GM21515 (cell line): Measurements from ENCODE around the gene CAST.
"Not testable (repeated sequence)": the region's sequence is repeated elsewhere in the genome, so short reads cannot be mapped to it uniquely, and the experiment has no call there.

Experiments
- ATAC-seq: cut with Tn5 transposase; IDR thresholded peaks from one replicate; pipeline ENCODE4 v1.9.1; 2021; ENCODE audit not compliant: unreplicated experiment

Gene CAST

DNA sequence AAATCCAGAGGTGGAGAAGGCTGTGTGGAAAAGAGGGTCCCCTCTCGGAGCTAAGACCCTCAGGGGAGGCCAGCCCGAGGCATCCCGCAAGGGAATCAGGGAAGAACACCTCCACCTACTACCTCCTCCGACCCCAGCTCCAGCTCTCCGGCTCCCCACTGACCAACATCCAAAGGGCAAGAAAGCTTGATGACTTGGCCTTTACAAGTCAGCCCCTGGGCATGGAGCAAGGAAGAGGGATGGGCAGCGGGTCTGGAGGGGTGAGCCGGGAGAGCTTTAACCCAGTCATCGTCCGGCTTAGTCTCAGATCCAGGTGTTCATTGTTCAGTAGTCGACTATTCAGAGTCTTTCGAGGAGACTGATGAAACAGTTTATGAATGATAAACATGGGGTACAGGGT lies 113.5 kb downstream of the CAST start:
- ATAC-seq, result no peak

DNA sequence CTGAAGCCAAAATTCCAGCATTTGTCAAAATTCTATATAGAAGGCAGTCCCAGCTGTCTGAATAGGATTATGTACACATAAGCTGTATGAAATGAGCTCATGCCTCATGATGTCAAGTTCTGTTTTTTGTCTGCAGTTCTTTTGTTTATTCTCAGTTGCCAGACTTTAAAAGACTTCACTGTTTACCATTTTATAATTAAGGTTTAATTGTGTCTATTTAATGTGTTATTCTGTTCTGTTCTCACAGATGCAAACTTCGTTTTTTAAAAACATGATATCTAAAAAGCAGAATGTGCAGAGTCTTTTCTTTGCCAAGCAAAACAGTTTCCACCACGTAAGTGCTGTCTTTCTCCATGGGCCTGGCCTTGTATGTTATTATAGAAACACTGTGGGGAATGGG lies 114.4 kb downstream of the CAST start:
- no peak for ATAC-seq

DNA sequence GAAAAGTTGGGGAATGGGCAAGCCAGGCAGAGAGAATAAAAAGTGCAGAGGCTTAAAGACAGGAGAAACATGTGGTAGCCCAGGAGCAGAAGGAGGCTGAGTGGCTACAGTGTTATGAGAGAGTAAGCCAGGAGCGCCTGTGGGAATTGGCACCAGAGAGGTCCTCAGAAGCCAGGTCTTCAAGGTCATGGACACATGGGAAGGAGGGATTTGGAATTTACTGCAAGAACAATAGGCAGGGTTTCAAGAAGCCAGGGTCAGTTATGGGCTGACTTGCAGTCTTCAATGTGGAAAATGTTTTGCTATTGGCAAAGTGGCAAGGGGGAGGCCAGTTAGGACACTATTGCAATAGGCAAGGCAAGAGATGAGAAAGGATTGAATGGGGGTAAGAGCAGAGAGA lies 116.2 kb downstream of the CAST start:
- ATAC-seq, result no peak

DNA sequence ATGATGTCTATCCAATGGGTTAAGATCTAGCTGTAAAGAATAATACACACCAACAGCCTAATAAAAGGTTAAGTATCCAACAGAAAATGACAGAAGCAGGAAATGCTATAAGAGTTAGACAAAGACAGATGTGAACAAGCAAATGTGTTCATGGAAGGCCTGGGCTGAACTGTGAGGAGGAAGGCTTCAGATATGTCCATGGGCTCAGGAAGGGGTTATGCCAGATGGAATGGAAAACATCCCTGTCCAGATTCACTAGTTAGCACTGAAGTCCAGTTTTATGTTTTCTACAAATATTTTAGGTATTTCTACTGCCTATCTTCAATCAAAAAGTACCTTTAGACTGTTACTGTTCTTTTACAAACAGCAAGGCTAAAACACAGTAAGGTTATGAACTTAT lies 118.5 kb downstream of the CAST start:
- ATAC-seq, result no peak

DNA sequence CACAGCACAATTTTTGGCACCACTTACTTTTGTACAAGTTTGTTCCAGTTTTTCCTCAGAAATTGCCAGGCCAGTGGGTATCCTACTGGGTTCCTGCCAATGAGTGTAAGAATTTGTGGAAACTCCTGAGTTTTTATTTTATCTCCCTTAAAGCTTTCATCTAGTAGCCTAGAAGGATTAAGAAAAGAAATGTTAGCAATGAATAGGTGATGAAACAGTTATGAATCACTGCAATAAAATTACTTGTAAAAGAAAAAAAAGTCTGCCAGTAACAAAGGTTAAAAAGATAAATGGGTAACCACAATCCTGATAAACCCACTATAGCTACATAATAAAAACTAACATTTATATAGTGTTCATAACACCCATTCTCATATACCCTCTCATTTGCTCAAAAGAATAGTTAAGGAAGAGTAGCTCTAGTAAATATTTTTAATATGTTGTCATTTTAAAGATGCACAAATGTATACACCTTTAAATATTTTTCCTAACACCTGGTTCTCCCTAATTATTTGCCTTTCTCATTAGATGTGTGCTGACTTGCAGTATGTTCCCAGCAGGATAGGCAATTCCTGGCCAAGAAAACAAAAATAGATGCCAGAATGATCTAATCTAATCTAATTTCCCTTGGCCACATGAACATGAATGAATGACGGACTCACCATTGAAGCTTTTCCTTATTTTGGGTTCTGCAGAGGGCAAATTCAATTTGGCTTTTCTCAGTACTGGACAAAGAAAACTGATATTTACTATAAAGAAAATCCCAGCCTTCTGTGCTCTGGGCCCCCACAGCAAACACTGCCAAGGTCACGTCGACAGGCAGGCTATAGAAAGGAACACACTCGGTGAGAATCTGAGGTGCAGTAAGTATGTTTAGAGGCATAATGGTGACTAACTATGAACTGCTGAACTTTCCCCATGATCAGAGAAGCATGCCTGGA lies 119.1 kb downstream of the CAST start:
- no peak for ATAC-seq

DNA sequence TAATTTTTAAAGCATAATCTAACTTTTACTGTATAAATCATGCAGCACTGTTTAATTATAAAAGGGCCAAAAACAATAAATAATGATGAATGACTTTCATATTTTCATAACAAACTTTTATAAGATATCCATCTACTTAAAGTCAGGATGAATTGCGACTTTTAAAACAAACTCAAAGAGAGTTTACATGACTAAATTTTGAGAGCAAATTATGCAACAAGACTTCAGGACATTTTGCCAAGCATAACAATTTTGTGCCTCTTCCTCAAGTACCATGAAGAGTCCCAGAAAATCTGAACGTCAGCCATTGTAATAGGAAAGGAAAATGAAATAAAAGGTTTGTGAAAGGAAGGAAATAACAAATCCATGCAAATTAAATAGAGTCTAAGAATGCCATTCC lies 121.2 kb downstream of the CAST start:
- ATAC-seq, result no peak

DNA sequence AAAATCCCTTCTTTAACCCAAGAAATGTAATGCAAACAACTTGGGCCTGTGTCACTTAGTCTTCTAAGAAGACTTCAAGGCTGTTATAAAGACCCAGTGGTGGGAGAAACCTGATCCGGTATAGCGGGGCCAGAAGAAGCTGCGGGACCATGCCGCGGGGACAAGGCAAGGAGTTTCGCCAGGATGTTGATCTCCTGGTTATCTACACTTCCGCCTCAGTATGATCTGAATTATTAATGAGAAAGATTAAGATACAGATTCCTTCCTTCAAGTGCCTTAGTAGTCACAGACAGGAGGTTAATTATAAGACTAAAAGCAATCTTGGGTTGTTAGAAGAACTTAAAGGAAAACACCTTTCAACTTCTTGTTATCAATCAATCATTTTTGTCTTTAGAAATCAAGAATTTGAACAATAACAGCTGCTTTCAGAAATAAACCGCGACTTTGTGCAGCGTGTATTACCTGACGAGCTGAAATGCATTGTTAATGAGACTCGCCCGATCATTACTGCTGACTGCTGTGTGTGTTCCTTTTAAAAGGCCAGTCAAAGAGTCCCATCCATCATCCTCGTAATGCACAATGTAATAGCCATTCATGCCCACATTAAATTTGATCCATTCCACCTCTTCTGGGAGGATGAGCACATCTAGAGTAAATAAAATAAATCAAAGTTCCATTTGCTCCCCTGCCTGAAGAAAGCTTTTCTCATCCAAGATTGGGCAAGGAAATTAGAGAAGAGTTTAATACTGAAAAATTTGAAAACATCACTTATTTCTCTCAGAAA lies 123.3 kb downstream of the CAST start:
- ATAC-seq, result no peak

DNA sequence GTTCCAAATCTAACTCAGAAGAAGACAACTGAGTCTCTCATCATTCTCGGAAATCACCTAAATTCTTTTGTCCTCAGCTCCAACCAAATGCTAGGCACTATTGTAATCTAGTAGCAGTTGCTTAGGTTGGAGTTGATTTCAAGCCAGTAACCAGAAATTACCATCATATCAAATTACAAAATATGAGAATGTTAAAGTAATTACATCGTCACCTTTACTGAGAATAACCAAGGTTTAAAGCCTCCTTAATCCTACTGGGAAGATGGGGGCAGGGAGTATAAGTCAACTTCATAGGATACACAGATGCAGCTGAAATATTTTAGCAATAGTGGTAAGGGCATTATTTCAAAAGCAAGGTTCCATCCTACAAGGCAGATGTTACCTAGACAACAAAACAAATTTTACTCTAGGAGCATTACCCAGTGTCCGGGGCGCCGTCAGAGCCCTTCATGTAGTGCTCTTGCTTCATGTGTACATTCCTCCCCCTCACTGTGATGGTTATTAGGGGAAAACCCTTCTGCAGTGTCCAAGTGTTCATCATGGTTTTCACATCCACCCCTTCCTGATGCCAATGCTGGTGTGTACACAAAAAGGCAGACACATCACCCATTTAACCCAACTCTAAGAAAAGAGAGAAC lies 126.1 kb downstream of the CAST start:
- no peak for ATAC-seq

DNA sequence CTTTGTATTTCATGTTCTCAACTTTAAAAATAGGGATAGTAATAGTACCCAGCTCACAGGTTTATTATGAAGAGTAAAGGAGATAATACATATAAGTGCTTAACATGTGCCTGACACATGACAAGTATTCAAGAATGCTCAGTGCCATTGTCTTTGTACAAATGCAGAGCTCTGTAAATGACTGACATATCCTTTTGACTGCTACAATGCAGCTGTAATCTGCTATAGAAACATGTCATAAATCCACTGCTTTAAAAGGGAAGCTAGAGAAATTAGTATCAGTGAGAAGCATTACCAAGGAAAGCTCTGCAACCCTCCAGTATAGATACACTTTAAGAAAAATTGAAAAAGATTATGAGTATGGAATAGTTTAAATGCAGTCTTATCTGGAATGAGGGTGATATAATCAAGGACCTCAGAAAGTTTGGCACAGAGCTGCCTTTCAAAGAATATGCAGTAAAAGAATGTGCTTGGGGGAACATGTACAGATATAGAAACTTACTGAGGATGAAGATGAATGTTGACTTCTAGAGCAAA lies 127.7 kb downstream of the CAST start:
- ATAC-seq, result no peak

DNA sequence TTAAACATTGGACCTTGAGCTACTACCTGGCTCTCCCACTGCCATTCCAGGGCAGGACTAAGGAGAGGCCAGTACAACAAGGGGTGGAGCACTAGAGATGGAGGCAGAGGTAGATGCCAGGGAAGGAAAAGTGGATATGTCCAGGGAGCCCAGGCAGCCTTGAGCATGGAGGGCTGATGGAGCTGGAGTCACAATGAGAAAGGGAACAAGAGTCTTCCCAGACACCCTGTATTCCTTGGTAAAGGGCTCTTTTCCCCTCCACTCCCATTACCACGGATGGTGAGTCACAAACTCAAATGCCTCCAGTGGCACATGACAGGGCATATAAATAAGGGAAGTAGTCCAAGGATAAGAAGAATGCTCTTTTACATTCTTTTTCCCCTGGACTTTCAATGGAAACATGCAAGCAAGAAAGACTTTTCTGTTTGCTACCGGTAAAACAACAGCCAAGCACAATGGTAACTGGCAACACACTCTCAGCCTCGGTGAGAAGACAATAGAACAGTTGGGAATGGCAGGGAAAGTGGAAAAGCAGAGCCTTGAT lies 128.9 kb downstream of the CAST start:
- ATAC-seq, result no peak

DNA sequence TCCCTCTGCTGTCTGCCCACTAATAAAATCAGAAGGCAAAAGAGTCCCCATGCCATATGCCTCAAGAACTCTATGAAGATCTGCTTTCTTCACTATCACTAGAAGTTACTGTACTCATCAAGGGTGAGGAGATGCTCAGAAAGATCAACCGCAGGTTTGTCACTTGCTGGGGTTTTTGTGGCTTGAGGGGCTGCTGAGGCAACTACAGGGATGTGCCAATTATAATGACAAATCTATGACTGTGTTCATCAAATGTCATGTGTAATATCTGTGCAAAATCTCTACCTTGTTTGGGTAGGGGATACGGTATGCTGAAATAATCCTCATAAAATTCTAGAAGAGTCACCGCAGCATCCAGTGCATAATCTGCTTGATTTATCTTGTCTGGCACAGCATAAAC lies 132.6 kb downstream of the CAST start:
- ATAC-seq, result no peak

DNA sequence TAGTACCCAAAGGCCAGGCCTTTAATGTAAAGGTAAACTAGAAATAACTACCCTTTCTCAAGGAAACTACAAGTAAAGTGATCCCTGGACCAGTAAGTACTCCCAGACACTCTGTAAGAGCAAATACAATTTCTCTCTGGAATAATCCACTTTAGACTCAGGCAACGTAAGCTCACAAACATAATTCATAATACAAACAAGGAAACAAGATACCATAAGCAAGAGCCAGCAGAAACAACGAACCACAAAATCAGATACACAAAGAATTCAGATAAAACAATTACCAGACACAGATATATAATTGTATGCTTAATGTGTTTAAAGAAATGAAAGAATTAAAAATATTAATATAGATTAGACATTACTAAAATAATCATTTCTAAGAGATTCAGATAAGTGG lies 133.4 kb downstream of the CAST start:
- ATAC-seq, result no peak

DNA sequence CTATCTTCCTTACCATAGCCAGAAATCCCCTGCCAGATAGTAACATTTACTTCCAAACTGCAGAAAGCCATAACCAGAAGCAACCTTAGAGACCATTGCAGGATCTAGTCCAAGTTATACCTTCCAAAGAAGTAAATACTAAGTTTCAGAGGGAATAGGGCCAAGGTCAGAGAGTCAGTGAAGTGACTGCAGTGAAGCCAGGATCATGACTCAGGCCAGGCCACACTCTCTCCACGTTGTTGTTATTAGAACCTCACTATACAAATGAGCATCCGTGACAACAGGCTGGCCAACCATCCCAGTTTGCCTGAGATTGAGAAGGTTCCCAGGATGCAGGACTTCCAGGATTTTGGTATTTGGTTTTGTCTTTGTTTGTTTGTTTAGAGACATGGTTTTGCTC lies 134.3 kb downstream of the CAST start:
- no peak for ATAC-seq

DNA sequence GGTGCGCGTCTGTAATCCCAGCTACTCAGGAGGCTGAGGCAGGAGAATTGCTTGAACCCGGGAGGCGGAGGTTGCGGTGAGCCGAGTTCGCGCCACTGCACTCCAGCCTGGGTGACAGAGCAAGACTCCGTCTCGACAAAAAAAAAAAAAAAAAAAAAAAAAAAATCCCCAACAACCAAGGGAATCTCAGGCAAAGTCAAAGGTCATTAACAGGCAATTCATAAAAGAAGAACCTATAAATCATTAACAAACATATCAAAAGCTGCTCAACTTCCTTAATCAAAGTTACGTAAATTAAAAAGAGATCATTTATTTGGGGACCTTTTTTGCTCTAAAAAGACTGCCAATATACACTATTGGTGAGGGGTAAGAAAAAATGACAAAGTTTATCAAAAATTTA lies 139.5 kb downstream of the CAST start:
- ATAC-seq, result not testable (repeated sequence)

DNA sequence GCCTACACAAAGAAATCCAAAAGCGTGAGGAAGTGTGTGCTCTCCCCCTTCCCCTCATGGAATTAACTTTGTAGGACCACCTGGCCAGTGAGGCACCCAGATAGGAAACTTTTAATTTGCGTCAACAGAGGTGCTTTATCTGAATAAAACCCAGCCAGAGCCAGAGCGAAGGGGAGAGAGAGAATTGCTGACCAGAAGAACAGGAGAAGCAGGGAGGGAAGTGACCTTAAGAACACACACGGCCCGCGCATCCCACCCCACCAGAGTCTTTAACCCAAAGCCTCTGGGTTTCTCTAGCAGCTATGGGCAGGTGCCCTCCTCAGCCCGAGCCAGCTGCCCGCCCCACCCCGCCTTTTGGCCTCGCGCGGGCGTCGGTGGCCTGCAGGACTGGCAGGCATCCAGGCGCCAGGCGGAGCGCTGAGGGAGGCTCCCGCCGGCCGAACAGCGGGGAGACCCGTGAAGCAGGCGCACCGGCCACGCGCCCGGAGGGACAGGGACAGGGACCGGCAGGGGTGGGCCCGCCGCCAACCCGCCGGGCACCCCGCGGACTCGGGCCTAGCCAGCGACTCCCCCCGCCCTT lies 145.0 kb downstream of the CAST start:
- ATAC-seq, result peak; percentile 37

DNA sequence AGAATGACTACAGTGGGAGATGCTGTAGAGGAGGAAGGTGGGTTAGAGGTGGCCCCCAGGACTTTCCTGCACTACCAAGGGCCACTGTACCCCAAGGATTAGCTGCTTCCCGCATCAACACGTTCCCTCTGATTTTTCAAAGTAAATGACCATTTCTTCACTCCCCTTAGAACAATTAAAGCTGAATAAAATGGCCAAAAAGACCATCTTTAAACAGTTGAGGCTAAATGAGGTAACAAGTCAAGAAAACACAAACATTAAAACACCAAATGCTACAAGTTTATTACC lies 146.3 kb downstream of the CAST start:
- no peak for ATAC-seq

DNA sequence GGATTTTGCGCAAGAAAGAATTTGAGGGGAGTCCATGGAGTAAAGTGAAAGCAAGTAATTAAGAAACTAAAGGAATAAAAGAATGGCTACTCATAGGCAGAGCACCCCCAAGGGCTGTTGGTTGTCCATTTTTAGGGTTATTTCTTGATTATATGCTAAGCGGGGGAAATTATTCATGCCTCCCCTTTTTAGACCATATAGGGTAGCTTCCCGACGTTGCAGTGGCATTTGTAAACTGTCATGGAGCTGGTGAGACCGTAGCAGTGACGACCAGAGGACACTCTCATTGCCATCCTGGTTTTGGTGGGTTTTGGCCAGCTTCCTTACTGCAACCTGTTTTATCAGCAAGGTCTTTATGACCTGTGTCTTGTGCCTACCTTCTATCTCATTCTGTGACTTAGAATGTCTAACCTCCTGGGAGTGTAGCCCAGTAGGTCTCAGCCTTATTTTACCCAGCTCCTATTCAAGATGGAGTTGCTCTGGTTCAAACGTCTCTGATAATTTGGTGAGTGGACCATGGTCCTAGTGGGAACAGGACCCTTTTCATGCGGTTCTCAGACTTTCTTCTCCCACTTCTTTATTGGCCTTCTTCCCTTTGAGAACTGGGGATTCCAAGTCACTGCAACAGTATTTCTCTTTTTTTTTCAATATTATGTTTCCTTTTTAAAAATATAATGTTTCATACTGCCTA lies 146.8 kb downstream of the CAST start:
- no peak for ATAC-seq

DNA sequence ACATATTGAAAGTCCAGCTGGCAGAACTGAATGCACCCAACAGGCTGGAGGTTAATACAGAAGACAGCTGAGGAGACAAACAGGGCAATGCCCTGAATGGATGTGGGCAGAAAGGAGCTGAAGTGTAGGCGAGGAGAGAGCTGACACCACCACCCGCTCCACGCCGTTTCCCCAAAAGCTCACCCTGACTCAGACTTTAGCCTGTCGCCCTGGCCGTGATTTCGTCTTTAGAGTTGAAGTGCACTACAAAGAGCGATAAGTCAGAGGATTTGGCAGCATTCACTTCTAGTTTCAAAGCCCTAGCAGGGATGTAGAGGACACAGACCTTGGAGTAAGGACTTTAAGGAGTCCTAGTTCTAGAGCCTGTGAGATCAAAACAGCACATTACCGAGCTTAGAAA lies 147.7 kb downstream of the CAST start:
- no peak for ATAC-seq

DNA sequence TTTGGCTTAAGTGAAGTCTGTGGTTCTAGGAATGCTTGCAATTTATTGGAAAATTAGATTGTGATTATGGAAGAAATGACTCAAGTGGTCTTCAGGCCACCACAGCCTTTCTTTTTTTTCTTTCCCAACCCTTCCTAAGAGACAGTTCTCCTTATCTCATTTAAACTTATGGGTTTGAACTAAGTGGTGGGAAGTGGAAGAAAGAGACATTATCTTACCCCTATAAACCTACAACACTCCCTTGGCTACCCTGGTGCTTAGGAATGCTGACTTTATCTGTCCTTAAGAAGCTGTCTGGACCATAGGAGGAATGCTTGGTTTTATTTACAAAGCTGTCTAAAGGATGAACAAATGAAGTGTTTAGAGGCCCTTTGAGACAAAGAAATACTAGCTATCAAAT lies 150.7 kb downstream of the CAST start:
- no peak for ATAC-seq

DNA sequence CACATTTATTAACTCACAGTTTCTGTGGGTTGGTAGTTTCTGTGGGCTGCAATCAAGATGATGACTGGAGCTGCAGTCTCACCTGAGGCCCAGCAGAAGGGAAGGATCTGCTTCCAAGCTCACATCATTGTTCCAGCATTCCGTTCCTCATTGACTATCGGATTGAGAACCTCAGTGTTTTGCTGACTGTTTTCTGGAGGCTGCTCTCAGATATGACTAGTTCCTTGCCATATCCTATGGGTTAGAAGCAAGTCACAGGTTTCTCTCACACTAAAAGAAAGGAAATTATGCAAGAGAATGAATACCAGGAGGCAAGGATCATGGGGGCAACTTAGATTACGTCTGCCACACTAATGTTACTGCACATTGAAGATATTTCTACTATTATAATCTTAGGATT lies 151.9 kb downstream of the CAST start:
- ATAC-seq, result no peak
